NOMO-1 treated with dmso at 0.1 percent for 144 hours (cell line): Measurements from ENCODE around the gene NHS.
"Not testable (repeated sequence)": the region's sequence is repeated elsewhere in the genome, so short reads cannot be mapped to it uniquely, and the experiment has no call there.

Experiments
- DNase-seq: peaks from one replicate; lab custom pipeline; 2025; ENCODE audit not compliant: unreplicated experiment; lab: John Stamatoyannopoulos, UW

Gene NHS

GRCh38 chrX:17446269-17446668, 71.3 kb downstream of the NHS start:
- DNase-seq = not testable (repeated sequence)

GRCh38 chrX:17448188-17448587, 73.2 kb downstream of the NHS start:
- no peak for DNase-seq

- no peak for DNase-seq
Measured at GRCh38 chrX:17449866-17450265, 74.9 kb downstream of the NHS start.

GRCh38 chrX:17453788-17454187, 78.8 kb downstream of the NHS start:
- no peak for DNase-seq

GRCh38 chrX:17456526-17456925, 81.5 kb downstream of the NHS start:
- no peak for DNase-seq

GRCh38 chrX:17459008-17459611, 84.1 kb downstream of the NHS start:
- no peak for DNase-seq

- DNase-seq = no peak
Measured at GRCh38 chrX:17459661-17460060, 84.7 kb downstream of the NHS start.

- DNase-seq = no peak
Measured at GRCh38 chrX:17462881-17463280, 87.9 kb downstream of the NHS start.

GRCh38 chrX:17464194-17464593, 89.2 kb downstream of the NHS start:
- no peak for DNase-seq

GRCh38 chrX:17465201-17465600, 90.2 kb downstream of the NHS start:
- no peak for DNase-seq

GRCh38 chrX:17465802-17466201, 90.8 kb downstream of the NHS start:
- no peak for DNase-seq

GRCh38 chrX:17470136-17470535, 95.1 kb downstream of the NHS start:
- no peak for DNase-seq

GRCh38 chrX:17471121-17471520, 96.1 kb downstream of the NHS start:
- no peak for DNase-seq

GRCh38 chrX:17471861-17472260, 96.9 kb downstream of the NHS start:
- DNase-seq = no peak

GRCh38 chrX:17472424-17472823, 97.4 kb downstream of the NHS start:
- DNase-seq = no peak

GRCh38 chrX:17473021-17473420, 98.0 kb downstream of the NHS start:
- no peak for DNase-seq

GRCh38 chrX:17474892-17475291, 99.9 kb downstream of the NHS start:
- DNase-seq = no peak

- DNase-seq = no peak
Measured at GRCh38 chrX:17475449-17476217, 100.6 kb downstream of the NHS start.

- no peak for DNase-seq
Measured at GRCh38 chrX:17476411-17476810, 101.4 kb downstream of the NHS start.

- DNase-seq = no peak
Measured at GRCh38 chrX:17481086-17481485, 106.1 kb downstream of the NHS start.

- no peak for DNase-seq
Measured at GRCh38 chrX:17484592-17484991, 109.6 kb downstream of the NHS start.

GRCh38 chrX:17485391-17485790, 110.4 kb downstream of the NHS start:
- DNase-seq = no peak

- no peak for DNase-seq
Measured at GRCh38 chrX:17488036-17488435, 113.0 kb downstream of the NHS start.
